CD4-positive, alpha-beta memory T cell (primary cell): Measurements from ENCODE around the gene FLCN. TPM values are rescaled to one million over a fixed set of nuclear protein-coding genes. Genes with fewer than 3 reads are reported as not detected.
A peak's percentile ranks its signal among the peaks of the same experiment; 100 is the strongest.

Experiments used
- CTCF ChIA-PET: fragments of 350-600 bp; sonication (Branson Sonifier 250); formaldehyde crosslinking; loops from one replicate; lab custom pipeline; 2021; ENCODE audit warnings: inconsistent platforms; ENCODE audit not compliant: partially characterized antibody; lab: Charles Lee
- POLR2A ChIA-PET: fragments of 350-600 bp; sonication (Branson Sonifier 250); formaldehyde crosslinking; loops from one replicate; lab custom pipeline; 2021; ENCODE audit not compliant: partially characterized antibody; lab: Charles Lee
- DNase-seq, 5 donors: peaks; one replicate each; pipeline versions ENCODE4 v3.0.0 to v3.0.0-alpha.2; 2020 to 2022; ENCODE audit warnings: mixed read lengths in 1 of 5
- H3K27ac ChIP-seq: one replicate; pipeline ENCODE4 v1.7.0; 2013; ENCODE audit warnings: low read depth, low read length
- H3K27me3 ChIP-seq: 2 replicates; pipeline ENCODE4 v1.7.0; 2013; ENCODE audit warnings: mild to moderate bottlenecking, low read length, moderate library complexity; ENCODE audit not compliant: insufficient read depth
- H3K36me3 ChIP-seq: 2 replicates; pipeline ENCODE4 v1.7.0; 2013; ENCODE audit warnings: mild to moderate bottlenecking, low read length, moderate library complexity; ENCODE audit not compliant: insufficient read depth
- H3K4me1 ChIP-seq: 2 replicates; pipeline ENCODE4 v1.7.0; 2013; ENCODE audit warnings: mild to moderate bottlenecking, low read length, moderate library complexity; ENCODE audit not compliant: insufficient read depth
- H3K4me3 ChIP-seq, 2 donors: one replicate each; pipeline ENCODE4 v1.7.0; 2013; ENCODE audit warnings: low read length in 2 of 2, mild to moderate bottlenecking in 1 of 2
- H3K9me3 ChIP-seq, 2 donors: one replicate each; pipeline ENCODE4 v1.7.0; 2013; ENCODE audit warnings: low read length in 2 of 2, control low read depth in 1 of 2; ENCODE audit not compliant: control insufficient read depth in 1 of 2
- H3K27ac Mint-ChIP-seq, 7 donors: one replicate each; pipeline ENCODE4 v1.8.0; 2020 to 2021; ENCODE audit warnings: mixed read lengths in 7 of 7, mild to moderate bottlenecking in 6 of 7, inconsistent platforms in 3 of 7, moderate library complexity in 3 of 7
- H3K27me3 Mint-ChIP-seq, 2 donors: one replicate each; pipeline ENCODE4 v1.8.0; 2020 to 2021; ENCODE audit warnings: mixed read lengths in 2 of 2
- H3K36me3 Mint-ChIP-seq, 2 donors: one replicate each; pipeline ENCODE4 v1.8.0; 2020 to 2021; ENCODE audit warnings: mixed read lengths in 2 of 2, inconsistent platforms in 1 of 2, mild to moderate bottlenecking in 1 of 2
- H3K4me1 Mint-ChIP-seq, 4 donors: one replicate each; pipeline ENCODE4 v1.8.0; 2020 to 2021; ENCODE audit warnings: mixed read lengths in 4 of 4, mild to moderate bottlenecking in 1 of 4
- H3K4me3 Mint-ChIP-seq, 8 donors: one replicate each; pipeline ENCODE4 v1.8.0; 2020 to 2021; ENCODE audit warnings: mixed read lengths in 8 of 8, mild to moderate bottlenecking in 7 of 8, moderate library complexity in 6 of 8, inconsistent platforms in 3 of 8
- H3K9me3 Mint-ChIP-seq, 8 donors: one replicate each; pipeline ENCODE4 v1.8.0; 2020 to 2021; ENCODE audit warnings: mixed read lengths in 8 of 8, mild to moderate bottlenecking in 5 of 8, inconsistent platforms in 3 of 8, moderate library complexity in 1 of 8
- intact Hi-C: fragments of 100-400 bp; cut with micrococcal nuclease; formaldehyde crosslinking; loops from one replicate; pipeline ENCODE4 v1.15.1; 2023
- polyA plus RNA-seq, 2 donors: library from polyadenylated mRNA; unstranded; fragments of 300-500 nt; fragmentation: Illumina TruSeq; gene quantifications; one replicate each; pipeline ENCODE4 v1.2.3, GENCODE V29; 2021
- total RNA-seq, 2 experiments: library from RNA; stranded (reverse); gene quantifications; one replicate each; pipeline ENCODE4 v1.2.3, GENCODE V29; 2021

Gene FLCN
- total and polyA plus RNA-seq, 4 experiments from 2014 or later = 2.4 to 95.0 (median 49.8) TPM

- H3K4me3 ChIP-seq = no peak overlapping the region
- no peaks in the 10 kb centered on the region for H3K27me3 ChIP-seq
- Mint-ChIP-seq H3K4me1 (peaks cover 5 to 8% (median 7%) of the 10 kb centered on the region in 4 donors), H3K27ac (peak overlapping the region in 6 of 7 donors; percentile 52 to 83 (median 74)), H3K4me3 (peak overlapping the region in 1 of 8 donors; percentile 41), H3K36me3 (peaks cover 44 to 55% of the 10 kb centered on the region in 2 donors), H3K9me3 (no peaks in the 10 kb centered on the region), H3K27me3 (no peaks in the 10 kb centered on the region)
- peaks cover 6% of the 10 kb centered on the region for H3K4me1 ChIP-seq
- no peak overlapping the region for H3K27ac ChIP-seq
- no peaks in the 10 kb centered on the region for H3K9me3 ChIP-seq
- CTCF ChIA-PET = interaction anchor here (0.6 kb wide), 1 partner anchor 23 kb away, joined by 4 read pairs; no protein-coding TSS in a partner anchor
- intact Hi-C loops = no loop called here
- DNase-seq = peak; percentile 14 to 49 (median 22)
- H3K36me3 ChIP-seq = peaks cover 41% of the 10 kb centered on the region
- POLR2A ChIA-PET = interaction anchor here (0.7 to 1.2 kb wide), 3 partner anchors 11 to 16 kb away, joined by 3 to 5 read pairs (median 4); partner anchors contain the start of gene FLCN
Observed at GRCh38 chr17:17253406-17253805, 16.4 kb upstream of the FLCN start.

- H3K9me3 Mint-ChIP-seq = no peaks in the 10 kb centered on the region
- intact Hi-C loops = no loop called here
- ChIA-PET POLR2A (interaction anchor here (1.2 kb wide), 1 partner anchor 12 kb away, joined by 4 read pairs; no protein-coding TSS in a partner anchor), CTCF (no interaction called here)
- peaks cover 5 to 8% (median 7%) of the 10 kb centered on the region in 4 donors for H3K4me1 Mint-ChIP-seq
- H3K27ac Mint-ChIP-seq = peak overlapping the region in 5 of 7 donors; percentile 19 to 81 (median 65)
- peaks cover 6% of the 10 kb centered on the region for H3K4me1 ChIP-seq
- no peak overlapping the region for H3K27ac ChIP-seq
- no peak overlapping the region for H3K4me3 Mint-ChIP-seq
- no peaks in the 10 kb centered on the region for H3K9me3 ChIP-seq
- no peak for DNase-seq
- H3K36me3 Mint-ChIP-seq = peaks cover 40 to 61% of the 10 kb centered on the region in 2 donors
- peaks cover 48% of the 10 kb centered on the region for H3K36me3 ChIP-seq
- H3K27me3 Mint-ChIP-seq = no peaks in the 10 kb centered on the region
- H3K27me3 ChIP-seq = no peaks in the 10 kb centered on the region
- no peak overlapping the region for H3K4me3 ChIP-seq
Observed at GRCh38 chr17:17252149-17252661, 15.2 kb upstream of the FLCN start.

GRCh38 chr17:17246879-17247278 is 9.9 kb upstream of the FLCN start:
- H3K27ac Mint-ChIP-seq = peak overlapping the region in 2 of 7 donors; percentile 77 to 88
- intact Hi-C loops = no loop called here

GRCh38 chr17:17243163-17243562 is 6.2 kb upstream of the FLCN start:
- H3K27me3 Mint-ChIP-seq = no peaks in the 10 kb centered on the region
- Histone ChIP-seq H3K4me1 (peaks cover 4% of the 10 kb centered on the region), H3K4me3 (no peak overlapping the region), H3K27ac (no peak overlapping the region), H3K27me3 (no peaks in the 10 kb centered on the region), H3K36me3 (peaks cover 19% of the 10 kb centered on the region), H3K9me3 (no peaks in the 10 kb centered on the region)
- peak overlapping the region in 2 of 7 donors; percentile 23 to 30 for H3K27ac Mint-ChIP-seq
- POLR2A ChIA-PET = no interaction called here
- peaks cover 0 to 8% (median 3%) of the 10 kb centered on the region in 4 donors for H3K4me1 Mint-ChIP-seq
- CTCF ChIA-PET = no interaction called here
- no peak for DNase-seq
- intact Hi-C loops = no loop called here
- peaks cover 12 to 23% of the 10 kb centered on the region in 2 donors for H3K36me3 Mint-ChIP-seq
- H3K4me3 Mint-ChIP-seq = no peak overlapping the region
- H3K9me3 Mint-ChIP-seq = no peaks in the 10 kb centered on the region

More at GRCh38 chr17:17246879-17247278, 9.9 kb upstream of the FLCN start:
- no peaks in the 10 kb centered on the region for H3K4me1 ChIP-seq
- H3K36me3 ChIP-seq = peaks cover 28% of the 10 kb centered on the region
- POLR2A ChIA-PET = interaction anchor here (0.6 to 2.9 kb wide), 3 partner anchors 10 to 897 kb away, joined by 3 to 10 read pairs (median 3); partner anchors contain the start of gene FLCN
- CTCF ChIA-PET = interaction anchor here (1.2 kb wide), 1 partner anchor 105 kb away, joined by 3 read pairs; no protein-coding TSS in a partner anchor
- no peaks in the 10 kb centered on the region for H3K27me3 ChIP-seq
- Mint-ChIP-seq H3K9me3 (no peaks in the 10 kb centered on the region), H3K36me3 (peaks cover 23 to 41% of the 10 kb centered on the region in 2 donors), H3K4me3 (no peak overlapping the region), H3K4me1 (no peaks in the 10 kb centered on the region), H3K27me3 (no peaks in the 10 kb centered on the region)
- H3K4me3 ChIP-seq = no peak overlapping the region
- no peak for DNase-seq
- no peaks in the 10 kb centered on the region for H3K9me3 ChIP-seq
- no peak overlapping the region for H3K27ac ChIP-seq

- H3K9me3 Mint-ChIP-seq = no peaks in the 10 kb centered on the region
- peak overlapping the region in 1 of 7 donors; percentile 72 for H3K27ac Mint-ChIP-seq
- POLR2A ChIA-PET = no interaction called here
- peaks cover 10% of the 10 kb centered on the region for H3K4me1 ChIP-seq
- H3K36me3 ChIP-seq = peaks cover 10% of the 10 kb centered on the region
- intact Hi-C loops = no loop called here
- H3K4me3 ChIP-seq = no peak overlapping the region
- H3K27me3 Mint-ChIP-seq = no peaks in the 10 kb centered on the region
- H3K4me1 Mint-ChIP-seq = peaks cover under 1 to 17% (median 6%) of the 10 kb centered on the region in 4 donors
- H3K27me3 ChIP-seq = no peaks in the 10 kb centered on the region
- no peak overlapping the region for H3K4me3 Mint-ChIP-seq
- no peak for DNase-seq
- H3K9me3 ChIP-seq = no peaks in the 10 kb centered on the region
- H3K27ac ChIP-seq = no peak overlapping the region
- peaks cover 9 to 17% of the 10 kb centered on the region in 2 donors for H3K36me3 Mint-ChIP-seq
- CTCF ChIA-PET = no interaction called here
Observed at GRCh38 chr17:17242246-17242645, 5.3 kb upstream of the FLCN start.

- peak overlapping the region in 1 of 7 donors; percentile 66 for H3K27ac Mint-ChIP-seq
- Histone ChIP-seq H3K27ac (no peak overlapping the region), H3K4me3 (no peak overlapping the region), H3K27me3 (no peaks in the 10 kb centered on the region), H3K4me1 (peaks cover 10% of the 10 kb centered on the region), H3K36me3 (peaks cover 4% of the 10 kb centered on the region), H3K9me3 (no peaks in the 10 kb centered on the region)
- H3K27me3 Mint-ChIP-seq = no peaks in the 10 kb centered on the region
- no peak overlapping the region for H3K4me3 Mint-ChIP-seq
- intact Hi-C loops = no loop called here
- peaks cover 1 to 18% (median 8%) of the 10 kb centered on the region in 4 donors for H3K4me1 Mint-ChIP-seq
- DNase-seq = no peak
- ChIA-PET POLR2A (no interaction called here), CTCF (no interaction called here)
- no peaks in the 10 kb centered on the region for H3K9me3 Mint-ChIP-seq
- peaks cover 3 to 12% of the 10 kb centered on the region in 2 donors for H3K36me3 Mint-ChIP-seq
Observed at GRCh38 chr17:17241656-17242055, 4.7 kb upstream of the FLCN start.

- Mint-ChIP-seq H3K27me3 (no peaks in the 10 kb centered on the region), H3K9me3 (no peaks in the 10 kb centered on the region), H3K4me1 (peaks cover 15 to 35% (median 23%) of the 10 kb centered on the region in 4 donors), H3K27ac (peak overlapping the region in 1 of 7 donors; percentile 38), H3K36me3 (peaks cover 0 to 17% of the 10 kb centered on the region in 2 donors), H3K4me3 (peak overlapping the region in 3 of 8 donors; percentile 51 to 77 (median 65))
- ChIA-PET CTCF (no interaction called here), POLR2A (no interaction called here)
- Histone ChIP-seq H3K4me1 (peaks cover 25% of the 10 kb centered on the region), H3K27me3 (no peaks in the 10 kb centered on the region), H3K9me3 (no peaks in the 10 kb centered on the region), H3K4me3 (no peak overlapping the region), H3K36me3 (no peaks in the 10 kb centered on the region), H3K27ac (no peak overlapping the region)
- intact Hi-C loops = no loop called here
- no peak for DNase-seq
Observed at GRCh38 chr17:17239832-17240231, 2.9 kb upstream of the FLCN start.
